AG09319 (cell line): ENCODE measurements around the gene TOP2B.

Experiments
- DNase-seq: peaks from one replicate; pipeline ENCODE4 v3.0.0-alpha.2; 2010; ENCODE audit warnings: low read depth; ENCODE audit errors: extremely low read depth
- CTCF ChIP-seq: IDR thresholded peaks from 2 replicates; pipeline ENCODE4 v1.5.1; 2011; ENCODE audit warnings: low read depth, mild to moderate bottlenecking, inconsistent platforms, low read length, moderate library complexity

The TOP2B gene

GRCh38 chr3:25575001-25575400 is 89.7 kb downstream of the TOP2B start:
- DNase-seq, result no peak
- no peak for TF ChIP-seq CTCF

- no peak for DNase-seq
- no peak for TF ChIP-seq CTCF
Measured at GRCh38 chr3:25574172-25574765, 90.4 kb downstream of the TOP2B start.

- no peak for DNase-seq
- TF ChIP-seq CTCF, result no peak
Measured at GRCh38 chr3:25573386-25574171, 91.1 kb downstream of the TOP2B start.

- TF ChIP-seq CTCF, result no peak
- no peak for DNase-seq
Measured at GRCh38 chr3:25572919-25573385, 91.8 kb downstream of the TOP2B start.

- DNase-seq, result no peak
- no peak for TF ChIP-seq CTCF
Measured at GRCh38 chr3:25572336-25572735, 92.4 kb downstream of the TOP2B start.

- no peak for DNase-seq
- TF ChIP-seq CTCF, result no peak
Measured at GRCh38 chr3:25571285-25571684, 93.4 kb downstream of the TOP2B start.

- no peak for TF ChIP-seq CTCF
Measured at GRCh38 chr3:25568525-25569078, 96.1 kb downstream of the TOP2B start.

More at GRCh38 chr3:25568525-25569078, 96.1 kb downstream of the TOP2B start:
- DNase-seq, result no peak
